ENCODE data around the gene MAPT. TPM values are rescaled to one million over a fixed set of nuclear protein-coding genes. Genes with fewer than 3 reads are reported as not detected.

Gene MAPT
- total RNA-seq, 1 experiment from 2014 or later: 1.6 TPM

GRCh38 chr17:45900723-45901415 is 6.5 kb downstream of the MAPT start:
- TF ChIP-seq CTCF (IDR thresholded peaks at IDR 0.05; ENCODE audit: unreplicated experiment): no peak
- H3K4me3 Mint-ChIP-seq (ENCODE audit: low read depth, unreplicated experiment): no peak overlapping the region
- no TSS peak for BruUV-seq (replicated peaks)
- H3K36me3 Mint-ChIP-seq (ENCODE audit: insufficient read depth, unreplicated experiment): peaks cover 2% of the 10 kb centered on the region
- no peaks in the 10 kb centered on the region for H3K9me3 Mint-ChIP-seq (ENCODE audit: low read depth, unreplicated experiment)
- DNase-seq: no peak
- H3K27me3 Mint-ChIP-seq (ENCODE audit: unreplicated experiment): peaks cover 85% of the 10 kb centered on the region
- intact Hi-C loops (cut with micrococcal nuclease; ENCODE audit: unreplicated experiment): no loop called here
- no peak overlapping the region for H3K27ac Mint-ChIP-seq (ENCODE audit: unreplicated experiment)
- CTCF ChIA-PET: no interaction called here
- H3K4me1 Mint-ChIP-seq (ENCODE audit: low read depth, unreplicated experiment): no peaks in the 10 kb centered on the region

GRCh38 chr17:45902892-45903346 is 8.6 kb downstream of the MAPT start:
- intact Hi-C loops (cut with micrococcal nuclease; ENCODE audit: unreplicated experiment): no loop called here

GRCh38 chr17:45904866-45905265 is 10.5 kb downstream of the MAPT start:
- H3K4me1 Mint-ChIP-seq (ENCODE audit: low read depth, unreplicated experiment): no peaks in the 10 kb centered on the region
- DNase-seq: no peak
- H3K36me3 Mint-ChIP-seq (ENCODE audit: insufficient read depth, unreplicated experiment): no peaks in the 10 kb centered on the region
- no peaks in the 10 kb centered on the region for H3K9me3 Mint-ChIP-seq (ENCODE audit: low read depth, unreplicated experiment)
- BruUV-seq (replicated peaks): no TSS peak
- H3K4me3 Mint-ChIP-seq (ENCODE audit: low read depth, unreplicated experiment): no peak overlapping the region
- no peak for TF ChIP-seq CTCF (IDR thresholded peaks at IDR 0.05; ENCODE audit: unreplicated experiment)
- CTCF ChIA-PET: no interaction called here
- intact Hi-C loops (cut with micrococcal nuclease; ENCODE audit: unreplicated experiment): no loop called here
- H3K27ac Mint-ChIP-seq (ENCODE audit: unreplicated experiment): no peak overlapping the region
- peaks cover 81% of the 10 kb centered on the region for H3K27me3 Mint-ChIP-seq (ENCODE audit: unreplicated experiment)

More at GRCh38 chr17:45902892-45903346, 8.6 kb downstream of the MAPT start:
- CTCF ChIA-PET: no interaction called here
- Mint-ChIP-seq H3K4me3 (ENCODE audit: low read depth, unreplicated experiment) (no peak overlapping the region), H3K9me3 (ENCODE audit: low read depth, unreplicated experiment) (no peaks in the 10 kb centered on the region), H3K27me3 (ENCODE audit: unreplicated experiment) (peaks cover 87% of the 10 kb centered on the region), H3K36me3 (ENCODE audit: insufficient read depth, unreplicated experiment) (no peaks in the 10 kb centered on the region), H3K4me1 (ENCODE audit: low read depth, unreplicated experiment) (no peaks in the 10 kb centered on the region), H3K27ac (ENCODE audit: unreplicated experiment) (no peak overlapping the region)
- peak; percentile 54 for DNase-seq
- no peak for TF ChIP-seq CTCF (IDR thresholded peaks at IDR 0.05; ENCODE audit: unreplicated experiment)
- BruUV-seq (replicated peaks): no TSS peak

- CTCF ChIA-PET: no interaction called here
- no peak for TF ChIP-seq CTCF (IDR thresholded peaks at IDR 0.05; ENCODE audit: unreplicated experiment)
- Mint-ChIP-seq H3K9me3 (ENCODE audit: low read depth, unreplicated experiment) (no peaks in the 10 kb centered on the region), H3K27me3 (ENCODE audit: unreplicated experiment) (peaks cover 80% of the 10 kb centered on the region), H3K36me3 (ENCODE audit: insufficient read depth, unreplicated experiment) (no peaks in the 10 kb centered on the region), H3K4me3 (ENCODE audit: low read depth, unreplicated experiment) (no peak overlapping the region), H3K4me1 (ENCODE audit: low read depth, unreplicated experiment) (no peaks in the 10 kb centered on the region), H3K27ac (ENCODE audit: unreplicated experiment) (no peak overlapping the region)
- intact Hi-C loops (cut with micrococcal nuclease; ENCODE audit: unreplicated experiment): no loop called here
- BruUV-seq (replicated peaks): no TSS peak
- no peak for DNase-seq
Measured at GRCh38 chr17:45905814-45906213, 11.5 kb downstream of the MAPT start.

Data from Calu3 (cell line).